ENCODE data around the gene PTPRS. TPM values are rescaled to one million over a fixed set of nuclear protein-coding genes. Genes with fewer than 3 reads are reported as not detected.

PTPRS gene
- polyA plus RNA-seq, 1 donor (not counting 4 experiments of a cell fraction or from before 2014, with no cell fraction given) = 2.5 TPM

DNA sequence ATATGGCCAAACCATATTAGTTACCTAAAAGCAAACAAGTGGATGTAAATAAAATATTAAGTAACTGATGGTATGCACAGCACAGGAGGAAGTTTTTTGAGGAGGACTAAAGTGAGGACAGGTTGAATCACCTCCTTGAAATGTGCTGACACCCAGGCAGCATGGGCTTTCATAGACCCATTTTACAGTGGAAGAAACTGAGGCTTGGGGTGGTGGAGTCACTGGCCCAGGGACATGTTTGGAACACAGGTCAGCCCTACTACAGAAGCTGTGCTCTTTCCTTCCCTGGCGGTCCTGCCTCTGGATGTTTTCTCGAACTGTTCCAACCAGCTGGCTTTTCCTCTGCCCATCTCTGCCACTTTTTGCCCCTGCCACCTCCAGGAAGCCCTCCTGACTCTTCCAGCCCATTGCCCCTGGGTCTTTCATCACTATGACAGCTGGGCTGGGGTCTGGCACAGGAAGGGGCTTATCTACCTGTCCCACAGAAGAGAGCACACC is 11.2 kb upstream of the PTPRS start:
- no peaks in the 10 kb centered on the region for H3K9me1 ChIP-seq (ENCODE audit: control insufficient read depth, extremely low read depth, insufficient read depth, low read length)
- no peaks in the 10 kb centered on the region for H3K9me3 ChIP-seq (ENCODE audit: control insufficient read depth, low read depth, low read length)
- H3K4me2 ChIP-seq (ENCODE audit: control insufficient read depth, extremely low read depth, insufficient read depth, low read depth, low read length) = no peak overlapping the region
- dilution Hi-C loops (cut with MboI; ENCODE audit: extremely low pct_ligation_motif_present, low sequenced_read_pairs) = no loop called here
- no peaks in the 10 kb centered on the region for H3K4me1 ChIP-seq (ENCODE audit: control insufficient read depth, extremely low read depth, insufficient read depth, low read length)
- no peaks in the 10 kb centered on the region for H3K79me2 ChIP-seq (ENCODE audit: control insufficient read depth, insufficient read depth, low read length)
- TF ChIP-seq, protein P1, sequence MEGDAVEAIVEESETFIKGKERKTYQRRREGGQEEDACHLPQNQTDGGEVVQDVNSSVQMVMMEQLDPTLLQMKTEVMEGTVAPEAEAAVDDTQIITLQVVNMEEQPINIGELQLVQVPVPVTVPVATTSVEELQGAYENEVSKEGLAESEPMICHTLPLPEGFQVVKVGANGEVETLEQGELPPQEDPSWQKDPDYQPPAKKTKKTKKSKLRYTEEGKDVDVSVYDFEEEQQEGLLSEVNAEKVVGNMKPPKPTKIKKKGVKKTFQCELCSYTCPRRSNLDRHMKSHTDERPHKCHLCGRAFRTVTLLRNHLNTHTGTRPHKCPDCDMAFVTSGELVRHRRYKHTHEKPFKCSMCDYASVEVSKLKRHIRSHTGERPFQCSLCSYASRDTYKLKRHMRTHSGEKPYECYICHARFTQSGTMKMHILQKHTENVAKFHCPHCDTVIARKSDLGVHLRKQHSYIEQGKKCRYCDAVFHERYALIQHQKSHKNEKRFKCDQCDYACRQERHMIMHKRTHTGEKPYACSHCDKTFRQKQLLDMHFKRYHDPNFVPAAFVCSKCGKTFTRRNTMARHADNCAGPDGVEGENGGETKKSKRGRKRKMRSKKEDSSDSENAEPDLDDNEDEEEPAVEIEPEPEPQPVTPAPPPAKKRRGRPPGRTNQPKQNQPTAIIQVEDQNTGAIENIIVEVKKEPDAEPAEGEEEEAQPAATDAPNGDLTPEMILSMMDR (optimal IDR thresholded peaks at IDR 0.05 in 1 of 3, IDR thresholded peaks at IDR 0.05 in 1 of 3, conservative IDR thresholded peaks at IDR 0.05 in 1 of 3; ENCODE audit: extremely low read depth in 1 of 3, insufficient read depth in 2 of 3, low read length in 3 of 3) = no peak
- no peak for TF ChIP-seq EZH2 (IDR thresholded peaks at IDR 0.05; ENCODE audit: low read length)
- H3K27me3 ChIP-seq (ENCODE audit: control insufficient read depth, extremely low read depth, insufficient read depth, low read length) = no peaks in the 10 kb centered on the region
- no peak overlapping the region for H3K4me3 ChIP-seq (ENCODE audit: control insufficient read depth in 2 of 3, extremely low read depth in 1 of 3, insufficient read depth in 2 of 3, low read depth in 1 of 3, low read length in 3 of 3)
- DNase-seq (ENCODE audit: low read depth, low spot score) (no peak), FAIRE-seq (no peak)
- no peaks in the 10 kb centered on the region for H4K20me1 ChIP-seq (ENCODE audit: control insufficient read depth, extremely low read depth, insufficient read depth, low read length)
- no peaks in the 10 kb centered on the region for H3K36me3 ChIP-seq (ENCODE audit: control insufficient read depth in 2 of 2, extremely low read depth in 1 of 2, insufficient read depth in 2 of 2, low read length in 2 of 2)
- no peak overlapping the region for H3K27ac ChIP-seq (ENCODE audit: control insufficient read depth, insufficient read depth, low read length)
- H2AFZ ChIP-seq (ENCODE audit: control insufficient read depth, low read length) = no peak overlapping the region
- no peak overlapping the region for H3K9ac ChIP-seq (ENCODE audit: control insufficient read depth, extremely low read depth, insufficient read depth, low read length)

DNA sequence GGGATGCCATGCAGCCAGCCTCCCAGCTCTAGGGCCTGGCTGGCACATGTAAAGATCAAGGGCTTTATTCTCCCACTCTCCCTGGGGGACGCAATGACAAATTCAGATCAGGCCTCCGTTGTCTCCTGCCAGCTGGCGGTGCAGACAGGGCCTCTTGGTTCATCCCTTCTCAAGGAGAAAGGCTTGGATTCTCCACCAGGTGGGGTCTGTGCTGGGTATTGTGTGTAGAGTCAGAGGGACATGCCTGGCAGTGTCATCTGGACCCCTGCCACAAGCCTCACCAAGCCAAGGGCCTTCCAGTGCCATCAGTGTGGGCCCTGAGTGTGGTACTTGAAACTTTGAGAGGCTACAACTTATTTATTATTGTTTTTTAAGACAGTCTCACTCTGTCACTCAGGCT is 8.4 kb upstream of the PTPRS start:
- Histone ChIP-seq H4K20me1 (ENCODE audit: control insufficient read depth, extremely low read depth, insufficient read depth, low read length) (no peaks in the 10 kb centered on the region), H3K36me3 (ENCODE audit: control insufficient read depth in 2 of 2, extremely low read depth in 1 of 2, insufficient read depth in 2 of 2, low read length in 2 of 2) (no peaks in the 10 kb centered on the region), H3K4me1 (ENCODE audit: control insufficient read depth, extremely low read depth, insufficient read depth, low read length) (peaks cover 12% of the 10 kb centered on the region), H3K4me2 (ENCODE audit: control insufficient read depth, extremely low read depth, insufficient read depth, low read depth, low read length) (no peak overlapping the region), H3K9me1 (ENCODE audit: control insufficient read depth, extremely low read depth, insufficient read depth, low read length) (no peaks in the 10 kb centered on the region), H3K79me2 (ENCODE audit: control insufficient read depth, insufficient read depth, low read length) (no peaks in the 10 kb centered on the region), H3K9me3 (ENCODE audit: control insufficient read depth, low read depth, low read length) (no peaks in the 10 kb centered on the region), H3K9ac (ENCODE audit: control insufficient read depth, extremely low read depth, insufficient read depth, low read length) (no peak overlapping the region), H3K27ac (ENCODE audit: control insufficient read depth, insufficient read depth, low read length) (no peak overlapping the region), H3K27me3 (ENCODE audit: control insufficient read depth, extremely low read depth, insufficient read depth, low read length) (no peaks in the 10 kb centered on the region), H3K4me3 (ENCODE audit: control insufficient read depth in 2 of 3, extremely low read depth in 1 of 3, insufficient read depth in 2 of 3, low read depth in 1 of 3, low read length in 3 of 3) (no peak overlapping the region), H2AFZ (ENCODE audit: control insufficient read depth, low read length) (no peak overlapping the region)
- dilution Hi-C loops (cut with MboI; ENCODE audit: extremely low pct_ligation_motif_present, low sequenced_read_pairs) = no loop called here
- TF ChIP-seq, protein P1 (optimal IDR thresholded peaks at IDR 0.05 in 1 of 3, IDR thresholded peaks at IDR 0.05 in 1 of 3, conservative IDR thresholded peaks at IDR 0.05 in 1 of 3; ENCODE audit: extremely low read depth in 1 of 3, insufficient read depth in 2 of 3, low read length in 3 of 3) = peak in 2 of 3 experiments; percentile 5 to 12
- no peak for TF ChIP-seq EZH2 (IDR thresholded peaks at IDR 0.05; ENCODE audit: low read length)
- FAIRE-seq (no peak), DNase-seq (ENCODE audit: low read depth, low spot score) (no peak)

Data from keratinocyte (primary cell).